Heart left ventricle (tissue), 13 donors: ENCODE measurements around the gene NLGN3.

Source experiments
- POLR2A ChIP-seq, 2 donors: fragments of 450-650 bp; IDR thresholded peaks; one replicate each; pipeline ENCODE4 v1.6.1; 2017; ENCODE audit warnings: antibody characterized with exemption in 2 of 2, mild to moderate bottlenecking in 2 of 2, moderate library complexity in 2 of 2
- TF ChIP-seq, protein P1 (sequence below), 12 donors: fragments of 200-600 bp; sonication (generic) in 4 of 12; IDR thresholded peaks; one replicate each; pipeline versions ENCODE4 v1.5.0 to v1.8.0; 2018 to 2022; ENCODE audit warnings: antibody characterized with exemption in 12 of 12, mild to moderate bottlenecking in 5 of 12
- donor health status: ischemic (EF 13 %, LVEDD 7.1; RV severe dilation, severe dysfunction).
- donor health status: DM: no; HTN: yes; CAD: no.
- donor health status: DM: no; HTN: no; CAD: no.
- donor health status: ischemic (EF 25% LVEDD 6.9; RV normal size, moderate dysfunction).
- donor health status: ischemic (EF 25% LVEDD 5.7; RV mildly dilated, moderate dysfunction).
- donor health status: ischemic (EF 35%, LVEDD 5.7; RV mildly dilated, moderate dysfunction).
- donor health status: nonischemic (EF 11% LVEDD 7.7; RV severe dilation, severe dysfunction).
- donor health status: DM: yes; HTN: yes; CAD: no.
- donor health status: PGD.
- donor health status: ischemic (EF 29% LVEDD 5.4; RV normal size, mild dysfunction).
- donor health status: nonischemic (EF 23%, LVEDD 6.1; RV moderate dilation, normal function).

DNA sequence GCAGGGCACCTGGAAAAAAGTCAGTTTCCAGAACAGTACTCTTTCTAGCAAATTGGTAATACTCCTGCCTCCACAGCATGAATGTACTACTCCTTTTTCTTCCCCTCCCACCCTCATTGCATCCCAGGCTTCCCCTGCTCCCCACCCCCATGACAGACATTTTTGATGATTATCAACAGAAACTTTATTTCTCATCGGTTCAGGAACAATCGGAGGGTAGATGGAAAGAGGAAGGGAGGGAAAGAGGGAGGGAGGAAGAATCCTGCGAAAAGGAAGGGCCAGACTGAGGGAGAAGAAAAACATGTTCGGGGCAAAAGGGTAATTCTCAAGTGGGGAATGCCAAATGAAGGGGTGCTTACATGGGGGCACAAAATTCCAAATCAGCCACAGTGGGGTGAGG, 37.4 kb upstream of the NLGN3 start:
- TF ChIP-seq, protein P1, sequence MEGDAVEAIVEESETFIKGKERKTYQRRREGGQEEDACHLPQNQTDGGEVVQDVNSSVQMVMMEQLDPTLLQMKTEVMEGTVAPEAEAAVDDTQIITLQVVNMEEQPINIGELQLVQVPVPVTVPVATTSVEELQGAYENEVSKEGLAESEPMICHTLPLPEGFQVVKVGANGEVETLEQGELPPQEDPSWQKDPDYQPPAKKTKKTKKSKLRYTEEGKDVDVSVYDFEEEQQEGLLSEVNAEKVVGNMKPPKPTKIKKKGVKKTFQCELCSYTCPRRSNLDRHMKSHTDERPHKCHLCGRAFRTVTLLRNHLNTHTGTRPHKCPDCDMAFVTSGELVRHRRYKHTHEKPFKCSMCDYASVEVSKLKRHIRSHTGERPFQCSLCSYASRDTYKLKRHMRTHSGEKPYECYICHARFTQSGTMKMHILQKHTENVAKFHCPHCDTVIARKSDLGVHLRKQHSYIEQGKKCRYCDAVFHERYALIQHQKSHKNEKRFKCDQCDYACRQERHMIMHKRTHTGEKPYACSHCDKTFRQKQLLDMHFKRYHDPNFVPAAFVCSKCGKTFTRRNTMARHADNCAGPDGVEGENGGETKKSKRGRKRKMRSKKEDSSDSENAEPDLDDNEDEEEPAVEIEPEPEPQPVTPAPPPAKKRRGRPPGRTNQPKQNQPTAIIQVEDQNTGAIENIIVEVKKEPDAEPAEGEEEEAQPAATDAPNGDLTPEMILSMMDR (IDR thresholded peaks at IDR 0.05), result no peak
- no peak for TF ChIP-seq POLR2A (IDR thresholded peaks at IDR 0.05)
